GM21360 (cell line): Measurements from ENCODE around the gene TMEM267.
A peak's percentile ranks its signal among the peaks of the same experiment; 100 is the strongest.
"Not testable (repeated sequence)": the region's sequence is repeated elsewhere in the genome, so short reads cannot be mapped to it uniquely, and the experiment has no call there.

ENCODE experiments used
- ATAC-seq: cut with Tn5 transposase; IDR thresholded peaks from one replicate; pipeline ENCODE4 v1.9.1; 2021; ENCODE audit warnings: mild to moderate bottlenecking, moderate library complexity; ENCODE audit not compliant: unreplicated experiment

Gene TMEM267

GRCh38 chr5:43411495-43411894 lies 72.2 kb downstream of the TMEM267 start:
- no peak for ATAC-seq

- no peak for ATAC-seq
Measured at GRCh38 chr5:43410414-43410813, 73.3 kb downstream of the TMEM267 start.

- no peak for ATAC-seq
Measured at GRCh38 chr5:43409809-43410271, 73.8 kb downstream of the TMEM267 start.

GRCh38 chr5:43402524-43403066 lies 81.1 kb downstream of the TMEM267 start:
- not testable (repeated sequence) for ATAC-seq

- ATAC-seq: no peak
Measured at GRCh38 chr5:43401827-43402226, 81.8 kb downstream of the TMEM267 start.

- no peak for ATAC-seq
Measured at GRCh38 chr5:43400082-43400481, 83.6 kb downstream of the TMEM267 start.

- peak; percentile 96 for ATAC-seq
Measured at GRCh38 chr5:43396762-43397304, 86.8 kb downstream of the TMEM267 start.
